DMS114 treated with DMSO at 0.1 percent for 48 hours (cell line): Measurements from ENCODE around the gene ATP12A.

Source experiments
- DNase-seq: peaks from one replicate; lab custom pipeline; 2025; ENCODE audit not compliant: unreplicated experiment; lab: John Stamatoyannopoulos, UW

ATP12A gene

GRCh38 chr13:24662195-24663088 is 17.8 kb upstream of the ATP12A start:
- no peak for DNase-seq

DNA sequence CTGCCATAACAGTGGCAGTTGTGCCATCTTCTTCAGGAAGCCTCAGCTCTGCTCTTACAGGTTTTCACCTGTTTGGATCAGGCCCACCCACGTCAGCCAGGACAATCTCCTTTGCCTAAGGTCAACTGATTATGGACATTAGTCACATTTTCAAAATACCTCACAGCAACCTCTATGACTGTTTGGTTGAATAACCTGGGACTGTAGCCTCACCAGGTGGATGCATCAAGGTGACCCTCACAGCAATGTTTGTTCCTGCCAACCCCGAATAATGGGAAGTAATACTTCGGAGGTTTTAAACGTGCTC is 17.2 kb upstream of the ATP12A start:
- no peak for DNase-seq

DNA sequence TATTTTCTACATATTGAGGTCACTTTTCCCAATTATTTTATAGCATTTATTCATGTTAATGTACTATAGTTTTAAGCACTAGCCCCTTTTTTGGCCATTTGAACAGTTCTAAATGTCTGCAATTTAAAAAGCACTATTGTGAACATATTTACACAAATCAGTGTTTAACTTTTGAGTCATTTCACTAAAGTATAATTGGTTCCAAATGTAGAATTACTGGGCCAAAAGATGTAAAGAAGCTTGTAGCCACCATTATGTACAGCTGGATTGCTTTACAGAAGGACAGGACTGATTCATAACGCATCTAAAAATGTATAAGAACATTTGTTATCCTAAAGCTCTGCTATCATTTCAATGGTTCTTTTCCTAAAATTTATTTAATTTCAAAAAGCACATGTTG is 16.6 kb upstream of the ATP12A start:
- no peak for DNase-seq

DNA sequence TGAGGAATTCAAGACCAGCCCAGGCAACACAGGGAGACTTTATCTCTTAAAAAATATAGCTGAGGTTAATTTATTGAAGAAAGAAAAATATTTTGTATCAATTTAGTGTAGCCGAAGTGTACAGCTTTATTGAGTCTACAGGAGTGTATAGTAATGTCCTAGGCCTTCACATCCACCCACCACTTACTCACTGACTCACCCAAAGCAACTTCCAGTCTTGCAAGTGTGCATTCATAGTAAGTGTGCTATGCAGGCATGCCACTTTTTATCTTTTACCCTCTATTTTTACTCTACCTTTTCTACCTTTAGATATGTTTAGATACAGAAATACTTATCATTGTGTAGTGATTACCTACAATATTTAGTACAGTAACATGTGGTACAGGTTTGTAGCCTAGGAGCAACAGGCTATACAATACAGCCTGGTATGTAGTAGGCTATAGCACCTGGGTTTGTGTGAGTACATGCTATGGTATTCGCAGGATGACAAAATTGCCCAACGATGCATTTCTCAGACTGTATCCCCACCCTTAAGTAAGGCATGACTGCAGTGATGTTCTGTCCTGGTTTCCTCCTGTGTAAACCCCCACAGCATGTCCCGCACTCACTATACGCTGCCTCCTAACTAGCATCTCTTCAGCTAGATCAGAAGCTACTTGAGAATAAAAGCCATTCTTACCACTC is 15.3 kb upstream of the ATP12A start:
- no peak for DNase-seq

DNA sequence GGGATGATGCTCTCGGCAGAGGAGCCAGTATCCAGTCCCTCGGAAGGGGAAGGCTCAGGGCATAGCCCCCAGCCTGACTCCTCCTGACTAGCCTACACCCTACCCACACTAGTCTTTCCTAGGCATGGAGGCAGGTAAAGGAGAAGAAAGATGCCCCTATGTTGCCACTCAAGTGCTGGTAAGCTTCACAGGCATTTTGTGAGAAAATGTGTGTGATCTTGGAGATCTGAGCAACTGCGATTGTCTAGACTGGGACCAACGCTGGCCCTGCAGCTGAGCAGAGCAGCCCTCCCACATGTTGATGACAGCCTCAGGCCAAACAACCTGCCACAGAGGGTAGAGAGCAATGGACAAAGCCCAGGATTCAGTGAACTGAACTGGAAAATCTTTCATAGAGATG is 11.7 kb upstream of the ATP12A start:
- no peak for DNase-seq

- no peak for DNase-seq
Measured at GRCh38 chr13:24668955-24669582, 11.1 kb upstream of the ATP12A start.

DNA sequence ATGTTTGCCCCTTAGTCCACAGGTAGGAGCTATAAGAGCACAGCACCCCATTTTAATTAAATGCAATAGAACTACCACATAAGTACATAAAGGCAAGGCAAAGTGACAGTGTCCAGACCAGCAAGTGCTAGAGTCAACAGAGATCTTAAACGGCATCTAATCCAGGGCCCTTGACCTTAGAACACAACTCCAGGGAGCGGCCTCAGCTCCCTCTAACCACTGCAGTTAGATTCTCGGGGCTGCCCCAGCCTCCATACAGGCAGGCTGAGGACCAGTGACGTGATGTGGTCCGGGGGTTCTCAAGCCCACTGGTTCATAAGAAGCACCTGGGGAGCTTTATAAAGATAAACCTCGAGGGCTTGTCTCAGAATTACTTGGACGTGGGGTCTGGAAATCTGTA is 10.0 kb upstream of the ATP12A start:
- no peak for DNase-seq

DNA sequence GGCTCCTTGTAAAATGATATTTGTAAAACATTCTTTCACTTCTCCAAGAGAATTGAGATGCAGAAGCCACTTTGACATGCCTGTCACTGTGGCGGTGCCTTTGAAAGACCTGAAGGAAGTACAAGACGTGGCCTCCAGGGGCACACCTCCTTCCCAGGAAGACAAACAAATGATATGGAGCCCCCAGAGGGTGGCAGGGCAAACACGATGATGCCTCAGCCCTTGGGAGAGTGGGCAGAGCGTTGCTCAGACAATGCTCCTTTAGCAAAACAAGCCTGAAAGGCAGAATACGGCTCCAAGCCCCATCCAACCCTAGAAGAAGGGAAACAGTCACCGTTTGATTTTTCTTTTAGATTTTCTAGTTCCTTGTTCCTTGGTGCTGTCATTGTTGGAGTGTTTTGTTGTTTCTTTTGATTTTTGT is 9.2 kb upstream of the ATP12A start:
- peak; percentile 34 for DNase-seq

DNA sequence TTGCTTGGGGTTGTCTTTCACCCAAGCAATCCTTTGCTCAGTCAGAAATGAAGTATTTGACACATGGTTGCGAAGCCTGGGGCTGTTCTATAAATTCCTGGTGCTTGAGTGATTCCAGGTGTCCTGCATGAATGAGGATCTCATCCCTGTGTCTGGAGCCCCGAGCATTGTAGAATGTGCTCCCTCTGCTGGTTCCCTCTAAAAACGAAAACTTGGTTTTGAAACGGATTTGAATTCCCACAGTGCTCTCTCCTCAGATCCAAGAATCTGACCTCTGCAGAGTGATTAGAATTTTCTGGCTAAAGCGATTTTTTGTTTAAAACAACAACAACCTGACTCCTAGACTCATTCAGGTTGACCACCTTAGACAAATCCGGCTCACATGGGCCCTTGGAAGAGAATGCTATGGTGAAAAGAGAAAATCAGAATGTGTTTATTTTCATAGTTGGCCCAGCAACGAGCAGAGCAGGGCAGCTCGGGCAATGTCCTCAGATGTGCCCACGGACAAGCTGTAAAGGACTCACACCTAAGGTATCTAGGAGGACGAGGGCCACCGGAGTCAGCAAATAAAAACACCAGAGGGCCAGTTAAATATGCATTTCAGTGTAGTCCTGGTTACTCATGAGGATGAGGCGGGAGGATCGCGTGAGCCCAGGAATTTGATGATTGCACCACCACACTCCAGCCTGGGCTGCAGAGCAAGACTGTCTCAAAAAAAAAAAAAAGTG is 8.7 kb upstream of the ATP12A start:
- peak; percentile 46 for DNase-seq

GRCh38 chr13:24672141-24673132 is 7.8 kb upstream of the ATP12A start:
- DNase-seq, result no peak

DNA sequence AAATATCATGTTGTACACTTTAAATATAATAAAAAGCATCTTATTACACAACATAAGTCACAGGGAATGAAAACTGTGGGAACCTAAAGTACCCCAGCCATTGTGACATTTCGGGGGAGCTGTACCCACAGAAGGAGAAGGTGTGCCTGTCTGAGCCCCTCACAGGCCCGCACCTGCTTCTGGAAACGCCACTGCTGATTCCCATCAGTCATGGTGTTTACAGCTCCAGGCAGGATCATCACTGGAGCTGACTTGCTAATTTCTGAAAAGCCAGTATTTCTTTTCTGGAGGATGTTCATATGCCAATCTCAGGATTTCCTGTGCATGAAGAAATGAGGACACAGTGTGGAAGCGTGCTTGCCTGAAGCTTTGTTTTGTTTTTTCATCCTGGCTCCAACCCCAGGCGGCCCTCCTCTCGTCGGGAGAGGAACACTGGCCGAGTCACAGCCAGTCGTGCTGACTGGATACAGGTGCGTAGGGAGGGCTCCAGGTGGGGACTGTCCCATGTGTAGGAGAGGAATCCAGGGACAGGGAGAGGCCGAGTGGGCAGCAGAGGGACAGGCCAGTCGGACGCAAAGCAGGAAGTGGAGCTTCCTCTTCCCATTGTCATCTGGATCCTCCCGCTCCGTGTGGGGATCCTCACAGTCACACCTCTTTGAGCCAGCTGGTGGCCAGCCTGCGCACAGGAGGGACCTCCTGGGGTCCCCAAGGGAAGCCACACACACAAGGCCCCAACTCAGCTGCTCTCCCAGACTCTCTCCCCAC is 4.2 kb upstream of the ATP12A start:
- no peak for DNase-seq

DNA sequence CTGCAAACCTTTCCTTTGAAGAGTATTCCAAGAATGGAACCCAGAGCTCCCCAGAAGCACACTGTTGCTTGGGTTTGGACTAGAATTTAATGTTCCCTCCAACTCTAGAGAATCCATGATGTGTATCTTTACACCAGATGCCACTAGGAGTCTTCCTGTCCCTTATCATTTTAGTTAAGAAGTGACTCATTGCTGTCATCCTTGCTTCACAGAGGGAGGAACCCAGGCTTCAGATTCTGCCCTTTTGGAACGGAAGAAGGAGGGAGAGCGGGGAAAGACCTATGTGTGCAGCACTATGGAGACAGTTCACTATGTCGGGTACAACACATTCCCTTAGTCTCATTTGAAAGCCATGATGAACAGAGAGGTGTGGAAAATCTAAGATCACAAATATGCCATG is 2.1 kb upstream of the ATP12A start:
- DNase-seq, result no peak

- DNase-seq, result no peak
Measured at GRCh38 chr13:24679686-24680085, 522 bp upstream of the ATP12A start.

GRCh38 chr13:24680921-24681604 is 855 bp downstream of the ATP12A start:
- DNase-seq, result no peak

GRCh38 chr13:24681930-24682329 is 1.7 kb downstream of the ATP12A start:
- DNase-seq, result no peak

GRCh38 chr13:24682353-24682752 is 2.1 kb downstream of the ATP12A start:
- DNase-seq, result no peak

GRCh38 chr13:24683351-24683750 is 3.1 kb downstream of the ATP12A start:
- DNase-seq, result no peak

DNA sequence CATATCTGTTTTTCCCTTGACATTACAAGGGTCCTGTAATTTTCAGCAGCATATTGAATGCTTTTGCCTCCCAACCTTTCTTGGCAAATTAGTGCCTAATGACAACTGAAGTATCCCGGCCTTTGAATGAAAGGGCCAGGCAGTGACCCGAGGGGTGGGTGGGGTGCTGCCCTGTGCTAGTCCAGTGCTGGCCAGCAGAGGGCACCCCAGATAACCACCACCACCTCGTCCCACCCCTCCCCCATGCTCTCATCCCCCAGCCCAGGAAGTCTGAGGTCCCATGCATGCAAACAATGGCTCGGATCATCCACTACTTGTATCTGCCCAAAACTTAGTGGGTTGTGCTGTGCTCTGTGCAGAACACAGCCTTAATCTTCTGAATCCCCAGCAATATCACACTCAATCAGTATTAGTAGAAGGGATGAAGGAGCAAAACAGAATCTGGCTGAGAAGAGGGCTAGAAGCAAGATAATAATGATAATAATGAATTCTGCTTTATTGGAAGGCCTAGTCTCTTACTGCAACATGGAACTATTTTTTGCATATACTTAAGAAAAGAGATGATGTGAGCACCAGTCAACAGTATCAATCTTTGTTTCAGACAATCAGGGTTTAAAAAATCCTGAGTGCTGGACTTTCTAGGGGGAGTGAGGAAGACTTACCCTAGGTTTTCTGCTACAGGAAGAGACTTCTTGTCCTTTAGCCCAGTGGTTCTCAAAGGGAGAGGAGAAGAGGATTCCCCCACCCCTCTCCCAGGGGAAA is 3.8 kb downstream of the ATP12A start:
- DNase-seq, result no peak
